Right ventricle myocardium superior (tissue), 1 donor: ENCODE data around the gene NKX3-2. TPM values are rescaled to one million over a fixed set of nuclear protein-coding genes. Genes with fewer than 3 reads are reported as not detected.

ENCODE experiments used
- ATAC-seq: fragments of 200-7000 bp; cut with Tn5 transposase; one replicate; pipeline ENCODE4 v1.9.1; 2020; ENCODE audit warnings: mild to moderate bottlenecking; ENCODE audit not compliant: poor library complexity
- DNase-seq: peaks from one replicate; pipeline ENCODE4 v3.0.0-alpha.2; 2020
- intact Hi-C: fragments of 100-400 bp; cut with DNase I; formaldehyde crosslinking; loops from one replicate; pipeline ENCODE4 v1.11.2; 2022
- total RNA-seq: library from RNA; stranded (reverse); fragmentation: NEBNext Ultra II Directional; extraction: Animal tissue kit (Norgen Biotek cat#: 25700); gene quantifications from one replicate; pipeline ENCODE4 v1.2.1, GENCODE V29; 2021
- donor health status: DM: no; HTN: yes; CAD: no; lungs with severe emphysema.

Gene NKX3-2
- total RNA-seq, 1 donor from 2014 or later = not detected

- ATAC-seq (no peak), DNase-seq (no peak)
- intact Hi-C loops = no loop called here
These were observed 21.8 kb downstream of the NKX3-2 start for GRCh38 chr4:13522282-13523104.

GRCh38 chr4:13521047-13521446, 23.3 kb downstream of the NKX3-2 start:
- ATAC-seq (no peak), DNase-seq (no peak)
- intact Hi-C loops = no loop called here

DNA sequence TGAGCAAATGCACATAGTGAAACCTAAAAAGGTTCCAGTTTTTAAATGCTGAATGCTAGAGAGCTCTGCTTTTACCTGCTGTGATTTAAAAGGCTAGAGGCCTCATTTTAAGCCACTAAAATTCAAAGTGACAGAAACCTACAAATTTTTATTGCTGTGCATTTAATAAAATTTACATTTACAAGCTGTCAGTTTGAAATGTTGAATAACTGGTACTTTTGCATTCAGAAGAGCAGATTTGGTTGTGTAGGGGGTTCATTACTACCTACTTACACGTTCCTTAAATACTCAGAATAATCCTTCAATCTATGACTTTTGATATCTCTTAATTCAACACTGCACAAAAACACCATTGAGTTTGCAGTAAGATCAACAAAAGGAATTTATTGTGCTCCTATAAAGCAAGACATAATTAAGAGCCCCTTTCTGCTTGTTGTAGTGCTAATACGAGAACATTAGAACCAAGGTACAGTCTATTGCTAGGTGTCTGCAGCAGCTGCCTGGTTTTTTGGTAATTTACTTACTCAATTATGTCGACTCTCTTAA, 27.9 kb downstream of the NKX3-2 start:
- ATAC-seq (no peak), DNase-seq (no peak)
- intact Hi-C loops = no loop called here

- no peak for ATAC-seq
- intact Hi-C loops = no loop called here
- DNase-seq = no peak
These were observed 29.0 kb downstream of the NKX3-2 start for GRCh38 chr4:13515268-13515667.

DNA sequence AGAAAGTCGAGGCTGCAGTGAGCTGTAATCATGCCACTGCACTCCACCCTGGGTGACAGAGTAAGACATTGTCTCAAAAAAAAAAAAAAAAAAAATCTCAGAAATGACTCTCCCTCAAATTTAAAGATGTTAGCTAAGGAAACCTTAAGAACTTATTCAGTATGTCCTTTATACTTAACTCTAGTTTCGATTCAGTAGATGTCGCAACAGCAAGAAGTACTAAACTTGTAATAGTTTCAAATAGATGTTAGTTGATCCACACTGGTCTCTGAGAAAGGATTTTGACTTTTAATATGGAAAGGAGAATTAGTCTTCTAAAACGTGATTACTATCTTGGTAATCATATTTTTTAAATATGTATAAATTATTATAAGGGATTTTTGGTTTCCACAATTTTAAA, 29.6 kb downstream of the NKX3-2 start:
- ATAC-seq (no peak), DNase-seq (no peak)
- intact Hi-C loops = no loop called here

- DNase-seq = no peak
- ATAC-seq = no peak
- intact Hi-C loops = no loop called here
These were observed 33.2 kb downstream of the NKX3-2 start for GRCh38 chr4:13511101-13511500.

DNA sequence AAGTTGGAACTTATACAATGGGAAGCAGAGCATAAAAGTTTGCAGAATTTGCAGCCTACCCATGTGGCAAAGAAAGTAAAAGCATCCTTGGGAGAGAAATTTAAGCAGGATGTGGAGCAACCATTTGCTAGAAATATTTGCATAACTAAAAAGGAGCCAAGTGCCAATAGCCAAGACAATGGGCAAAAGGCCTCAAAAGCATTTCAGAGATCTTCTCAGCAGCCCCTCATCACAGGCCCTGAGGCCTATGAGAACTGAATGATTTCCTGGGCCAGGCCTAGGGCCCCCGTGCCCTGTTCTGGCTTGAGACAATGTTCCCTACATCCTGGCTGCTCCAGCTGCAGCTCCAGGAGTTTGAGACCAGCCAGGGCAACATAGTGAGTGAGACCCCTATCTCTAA, 34.9 kb downstream of the NKX3-2 start:
- intact Hi-C loops = no loop called here
- DNase-seq (no peak), ATAC-seq (no peak)

DNA sequence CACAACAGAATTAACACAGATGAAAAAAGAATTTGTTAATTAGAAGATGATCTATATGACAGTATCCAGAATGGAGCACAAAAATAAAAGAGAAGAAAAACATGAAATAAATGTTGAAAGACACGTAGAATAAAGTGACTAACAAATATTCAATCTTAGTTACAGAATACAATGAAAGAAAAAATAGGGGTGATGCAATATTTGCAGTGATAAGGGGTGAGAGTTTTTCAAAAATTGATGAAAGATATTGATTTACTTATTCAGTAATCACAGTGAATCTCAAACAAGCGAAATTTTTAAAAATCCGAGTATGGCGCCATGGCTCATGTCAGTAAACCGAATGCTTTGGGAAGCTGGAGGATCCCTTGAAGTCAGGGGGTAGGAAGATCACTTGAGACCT, 39.9 kb downstream of the NKX3-2 start:
- intact Hi-C loops = no loop called here
- DNase-seq (no peak), ATAC-seq (no peak)

GRCh38 chr4:13498469-13498868, 45.8 kb downstream of the NKX3-2 start:
- intact Hi-C loops = no loop called here
- ATAC-seq = no peak
- no peak for DNase-seq

DNA sequence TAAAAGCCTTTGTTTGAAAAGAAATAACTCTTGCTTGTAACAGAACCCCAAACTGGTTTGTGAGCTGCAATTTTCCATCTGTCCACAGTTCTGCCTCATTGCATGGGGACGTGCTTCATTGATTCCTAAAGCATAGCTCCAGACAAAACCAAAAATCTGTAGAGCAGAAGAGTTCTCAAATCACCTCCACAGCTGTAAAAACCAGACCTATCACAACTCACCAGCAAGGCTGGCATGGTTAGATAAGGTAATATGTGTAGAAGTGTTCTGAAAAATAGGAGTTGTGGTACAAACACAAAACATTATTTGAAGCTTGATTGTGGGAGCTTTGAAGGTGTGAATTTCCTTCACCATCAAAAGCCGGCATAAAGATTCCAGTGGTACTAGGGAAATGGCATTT, 47.7 kb downstream of the NKX3-2 start:
- ATAC-seq (no peak), DNase-seq (no peak)
- intact Hi-C loops = no loop called here

DNA sequence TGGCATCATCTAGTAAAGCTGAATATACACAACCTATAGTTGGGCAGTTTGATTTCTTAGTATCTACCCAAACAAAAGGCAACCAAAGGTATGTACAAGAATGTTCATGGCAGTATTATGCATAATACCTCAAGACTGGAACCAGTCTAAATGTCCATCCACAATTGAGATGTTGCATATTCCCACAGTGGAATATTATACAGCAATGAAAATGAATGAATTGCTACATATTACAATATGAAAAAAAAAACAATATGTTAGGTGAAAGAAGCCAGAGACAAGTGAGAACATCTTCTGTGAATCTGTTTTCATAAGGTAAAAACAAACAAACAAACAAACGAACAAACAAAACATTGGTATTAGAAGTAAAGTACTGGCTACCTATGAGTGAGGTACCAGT, 48.6 kb downstream of the NKX3-2 start:
- no peak for DNase-seq
- intact Hi-C loops = no loop called here
- ATAC-seq = no peak

GRCh38 chr4:13493793-13494192, 50.5 kb downstream of the NKX3-2 start:
- DNase-seq (no peak), ATAC-seq (no peak)
- intact Hi-C loops = no loop called here

- DNase-seq = no peak
- intact Hi-C loops = no loop called here
- ATAC-seq = no peak
These were observed 51.6 kb downstream of the NKX3-2 start for GRCh38 chr4:13492747-13493146.

Other genes with a start within 250 kb of the NKX3-2 start
- gene RAB28, start 60.2 kb downstream of the NKX3-2 start, total RNA-seq = 20.5 TPM
- 15.8 TPM for gene BOD1L1, start 83.2 kb upstream of the NKX3-2 start, total RNA-seq